Activated naive CD4-positive, alpha-beta T cell treated with anti-CD3 and anti-CD28 coated beads for 36 hours (primary cell): ENCODE results near the gene ZNF69. TPM values are rescaled to one million over a fixed set of nuclear protein-coding genes. Genes with fewer than 3 reads are reported as not detected.
"Not testable (repeated sequence)": the region's sequence is repeated elsewhere in the genome, so short reads cannot be mapped to it uniquely, and the experiment has no call there.

Experiments used
- CTCF ChIA-PET: fragments of 350-600 bp; sonication (Branson Sonifier 250); formaldehyde crosslinking; loops from one replicate; lab custom pipeline; 2021; ENCODE audit warnings: antibody characterized with exemption; lab: Charles Lee
- DNase-seq: peaks from one replicate; pipeline ENCODE4 v3.0.0-alpha.2; 2020
- H3K27ac Mint-ChIP-seq: one replicate; pipeline ENCODE4 v1.8.0; 2021; ENCODE audit warnings: mild to moderate bottlenecking, mixed read lengths
- H3K27me3 Mint-ChIP-seq: one replicate; pipeline ENCODE4 v1.8.0; 2021; ENCODE audit warnings: low read depth, mixed read lengths
- H3K36me3 Mint-ChIP-seq: one replicate; pipeline ENCODE4 v1.8.0; 2021; ENCODE audit warnings: low read depth, mixed read lengths
- H3K4me1 Mint-ChIP-seq: one replicate; pipeline ENCODE4 v1.8.0; 2021; ENCODE audit warnings: low read depth, mixed read lengths
- H3K4me3 Mint-ChIP-seq: one replicate; pipeline ENCODE4 v1.8.0; 2021; ENCODE audit warnings: mild to moderate bottlenecking, moderate library complexity, mixed read lengths
- H3K9me3 Mint-ChIP-seq: one replicate; pipeline ENCODE4 v1.8.0; 2021; ENCODE audit warnings: mixed read lengths
- intact Hi-C: fragments of 100-400 bp; cut with micrococcal nuclease; formaldehyde crosslinking; loops from one replicate; pipeline ENCODE4 v1.15.1; 2023
- total RNA-seq, 2 experiments: library from RNA; stranded (reverse); gene quantifications; one replicate each; pipeline ENCODE4 v1.2.3, GENCODE V29; 2021

Gene ZNF69
- total RNA-seq, 2 experiments from 2014 or later: 0.79 to 0.95 TPM

- Mint-ChIP-seq H3K4me3 (no peak overlapping the region), H3K27ac (no peak overlapping the region), H3K27me3 (no peaks in the 10 kb centered on the region), H3K36me3 (peaks cover 63% of the 10 kb centered on the region), H3K9me3 (peaks cover 69% of the 10 kb centered on the region), H3K4me1 (no peaks in the 10 kb centered on the region)
- intact Hi-C loops: no loop called here
- DNase-seq: no peak
- CTCF ChIA-PET: no interaction called here
Observed at GRCh38 chr19:11868188-11868587, 19.4 kb upstream of the ZNF69 start.

GRCh38 chr19:11872624-11873023 is 15.0 kb upstream of the ZNF69 start:
- Mint-ChIP-seq H3K36me3 (peaks cover 25% of the 10 kb centered on the region), H3K4me1 (no peaks in the 10 kb centered on the region), H3K27ac (no peak overlapping the region), H3K9me3 (peaks cover 39% of the 10 kb centered on the region), H3K4me3 (no peak overlapping the region), H3K27me3 (no peaks in the 10 kb centered on the region)
- CTCF ChIA-PET: no interaction called here
- DNase-seq: no peak
- intact Hi-C loops: no loop called here

DNA sequence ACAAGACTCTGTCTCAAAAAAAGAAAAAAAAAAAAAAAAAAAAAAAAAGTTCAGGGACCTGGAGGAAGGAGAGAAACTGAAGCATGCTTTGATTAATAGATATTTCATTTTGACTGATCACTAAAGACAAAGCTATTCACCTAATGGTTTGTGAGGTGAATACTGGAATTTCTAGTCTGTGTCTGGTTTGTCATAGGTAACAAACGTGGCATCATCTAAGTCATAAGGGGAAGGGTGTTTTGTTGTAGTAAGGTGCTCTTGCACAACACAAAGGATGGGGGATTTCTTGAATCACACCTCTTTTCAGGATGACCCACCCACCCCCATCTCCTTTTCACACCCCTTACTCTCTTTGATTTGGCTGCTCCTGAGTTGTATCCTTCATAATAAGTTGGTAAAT is 13.8 kb upstream of the ZNF69 start:
- DNase-seq: no peak
- intact Hi-C loops: no loop called here
- Mint-ChIP-seq H3K27me3 (no peaks in the 10 kb centered on the region), H3K27ac (no peak overlapping the region), H3K9me3 (peaks cover 27% of the 10 kb centered on the region), H3K36me3 (peaks cover 13% of the 10 kb centered on the region), H3K4me3 (no peak overlapping the region), H3K4me1 (no peaks in the 10 kb centered on the region)
- CTCF ChIA-PET: interaction anchor here (1.1 to 1.8 kb wide), 2 partner anchors 73 to 76 kb away, joined by 3 to 7 read pairs; partner anchors contain the start of gene ZNF491

GRCh38 chr19:11879687-11880266 is 7.8 kb upstream of the ZNF69 start:
- DNase-seq: peak; percentile 67
- H3K4me1 Mint-ChIP-seq, H3K36me3 Mint-ChIP-seq, H3K9me3 Mint-ChIP-seq, H3K27ac Mint-ChIP-seq, H3K4me3 Mint-ChIP-seq, H3K27me3 Mint-ChIP-seq: not testable (repeated sequence)
- CTCF ChIA-PET: interaction anchor here (0.5 to 2.8 kb wide), 11 partner anchors 12 to 636 kb away, joined by 3 to 13 read pairs (median 3); partner anchors contain the start of gene ZNF700
- intact Hi-C loops: loop anchor here (2.0 kb wide), 2 partner anchors 109 to 179 kb away; no protein-coding TSS in a partner anchor

DNA sequence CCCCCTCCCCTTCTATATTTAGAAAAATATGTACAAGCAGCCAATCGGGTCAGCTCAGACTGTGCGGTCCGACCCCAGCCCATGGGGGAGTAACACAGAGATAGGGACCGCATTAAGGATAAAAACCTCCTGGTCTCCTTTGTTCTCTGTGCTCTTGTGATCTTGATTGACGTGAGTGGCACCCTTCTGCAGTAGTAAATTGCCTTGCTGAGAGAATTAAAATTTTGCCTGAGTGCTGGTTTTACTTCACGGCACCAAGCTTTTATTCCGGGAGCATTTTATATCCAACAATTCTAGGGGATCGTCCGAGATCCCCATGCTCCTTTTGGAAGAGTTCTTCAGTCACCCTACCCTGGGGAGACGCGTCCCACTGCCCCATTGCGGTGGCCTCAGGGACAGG is 7.0 kb upstream of the ZNF69 start:
- H3K36me3 Mint-ChIP-seq: no peaks in the 10 kb centered on the region
- H3K27ac Mint-ChIP-seq: no peak overlapping the region
- intact Hi-C loops: loop anchor here (2.0 kb wide), 2 partner anchors 108 to 178 kb away; no protein-coding TSS in a partner anchor
- CTCF ChIA-PET: interaction anchor here (0.5 to 2.8 kb wide), 10 partner anchors 11 to 476 kb away, joined by 3 to 13 read pairs (median 6); partner anchors contain the start of gene ZNF700
- no peak overlapping the region for H3K4me3 Mint-ChIP-seq
- no peak for DNase-seq
- no peaks in the 10 kb centered on the region for H3K9me3 Mint-ChIP-seq
- no peaks in the 10 kb centered on the region for H3K27me3 Mint-ChIP-seq
- H3K4me1 Mint-ChIP-seq: no peaks in the 10 kb centered on the region

- Mint-ChIP-seq H3K4me3 (no peak overlapping the region), H3K27me3 (no peaks in the 10 kb centered on the region), H3K36me3 (no peaks in the 10 kb centered on the region), H3K27ac (no peak overlapping the region), H3K9me3 (peaks cover 2% of the 10 kb centered on the region), H3K4me1 (no peaks in the 10 kb centered on the region)
- CTCF ChIA-PET: interaction anchor here (1.0 to 2.8 kb wide), 6 partner anchors 11 to 157 kb away, joined by 3 to 13 read pairs (median 6); partner anchors contain the start of gene ZNF700
- peak; percentile 78 for DNase-seq
- intact Hi-C loops: loop anchor here (1.0 to 2.0 kb wide), 5 partner anchors 83 to 260 kb away; no protein-coding TSS in a partner anchor
Observed at GRCh38 chr19:11881151-11881800, 6.3 kb upstream of the ZNF69 start.

DNA sequence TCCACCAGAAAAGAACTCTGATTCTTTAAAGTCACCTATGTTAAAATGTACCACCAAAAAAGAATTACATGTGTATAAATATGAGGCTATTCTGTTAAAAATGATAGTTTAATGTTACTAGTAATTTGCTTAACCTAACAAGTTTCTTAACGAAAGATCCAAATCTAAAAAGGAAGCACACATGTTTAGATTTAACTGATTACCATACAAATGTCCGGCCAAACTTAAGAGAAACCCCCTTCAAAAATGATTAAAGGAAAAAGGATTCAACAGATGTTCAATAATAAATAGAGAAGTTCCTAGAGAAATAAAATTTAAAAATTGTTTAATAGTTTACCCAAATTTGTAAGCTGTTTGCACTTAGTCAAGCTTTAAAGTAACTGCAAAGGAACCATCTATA is 5.0 kb upstream of the ZNF69 start:
- intact Hi-C loops: no loop called here
- Mint-ChIP-seq H3K9me3 (peaks cover 5% of the 10 kb centered on the region), H3K4me3 (no peak overlapping the region), H3K36me3 (no peaks in the 10 kb centered on the region), H3K27ac (no peak overlapping the region), H3K4me1 (peaks cover 3% of the 10 kb centered on the region), H3K27me3 (no peaks in the 10 kb centered on the region)
- DNase-seq: no peak
- CTCF ChIA-PET: interaction anchor here (0.8 to 3.9 kb wide), 6 partner anchors 32 to 208 kb away, joined by 3 to 19 read pairs (median 6); partner anchors contain the start of genes ZNF491 and ZNF700

- CTCF ChIA-PET: interaction anchor here (0.6 to 1.9 kb wide), 3 partner anchors 37 to 448 kb away, joined by 3 to 5 read pairs (median 4); no protein-coding TSS in a partner anchor
- Mint-ChIP-seq H3K36me3 (no peaks in the 10 kb centered on the region), H3K4me1 (peaks cover 16% of the 10 kb centered on the region), H3K27me3 (no peaks in the 10 kb centered on the region), H3K4me3 (peak overlapping the region; percentile 78), H3K27ac (no peak overlapping the region), H3K9me3 (peaks cover 5% of the 10 kb centered on the region)
- DNase-seq: no peak
- intact Hi-C loops: loop anchor here (2.0 kb wide), 1 partner anchor 38 kb away; the partner anchor contains the start of gene ZNF700
Observed at GRCh38 chr19:11887234-11887610, 360 bp upstream of the ZNF69 start.

DNA sequence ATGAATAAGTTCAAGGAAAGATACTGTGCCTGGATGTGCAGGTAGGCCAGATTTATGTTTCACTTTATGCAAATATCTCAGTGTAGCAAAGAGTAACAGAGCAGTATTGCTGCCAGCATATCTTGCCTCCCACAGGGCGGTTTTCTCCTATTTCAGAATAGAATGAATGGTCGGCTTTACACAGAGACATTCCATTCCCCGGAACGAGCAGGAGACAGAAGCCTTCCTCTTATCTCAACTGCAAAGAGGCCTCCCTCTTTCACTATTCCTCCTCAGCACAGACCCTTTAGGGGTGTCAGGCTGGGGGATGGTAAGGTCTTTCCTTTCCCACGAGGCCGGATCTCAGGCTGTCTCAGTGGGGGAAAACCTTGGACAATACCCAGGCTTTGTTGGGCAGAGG is 2.3 kb downstream of the ZNF69 start:
- CTCF ChIA-PET, H3K27ac Mint-ChIP-seq, H3K4me3 Mint-ChIP-seq, DNase-seq, intact Hi-C loops, H3K27me3 Mint-ChIP-seq, H3K9me3 Mint-ChIP-seq, H3K36me3 Mint-ChIP-seq: not testable (repeated sequence)
- H3K4me1 Mint-ChIP-seq: peaks cover 16% of the 10 kb centered on the region

DNA sequence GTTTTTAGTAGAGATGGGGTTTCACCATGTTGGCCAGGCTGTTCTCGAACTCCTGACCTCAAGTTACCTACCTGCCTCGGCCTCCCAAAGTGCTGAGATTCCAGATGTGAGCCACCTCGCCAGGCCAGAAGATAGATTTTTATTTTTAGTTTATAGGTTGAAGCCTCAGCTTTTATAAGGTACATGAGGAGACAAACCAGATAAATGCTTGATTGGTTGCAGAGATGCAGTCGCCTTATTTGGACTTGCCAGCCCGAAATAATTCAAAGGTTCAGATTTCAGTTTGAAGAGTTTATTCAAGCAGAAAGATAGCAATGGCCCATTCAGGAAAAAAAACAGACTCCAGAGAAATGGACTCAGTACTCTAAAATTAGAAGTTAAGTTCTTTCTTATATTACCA is 3.1 kb downstream of the ZNF69 start:
- intact Hi-C loops: no loop called here
- Mint-ChIP-seq H3K27me3 (no peaks in the 10 kb centered on the region), H3K27ac (no peak overlapping the region), H3K36me3 (peaks cover 13% of the 10 kb centered on the region), H3K9me3 (peaks cover 11% of the 10 kb centered on the region), H3K4me3 (no peak overlapping the region), H3K4me1 (peaks cover 16% of the 10 kb centered on the region)
- DNase-seq: no peak
- CTCF ChIA-PET: no interaction called here

GRCh38 chr19:11894851-11895250 is 7.3 kb downstream of the ZNF69 start:
- H3K27ac Mint-ChIP-seq: no peak overlapping the region
- CTCF ChIA-PET: no interaction called here

GRCh38 chr19:11902228-11902627 is 14.6 kb downstream of the ZNF69 start:
- intact Hi-C loops: no loop called here
- H3K4me1 Mint-ChIP-seq: no peaks in the 10 kb centered on the region
- peaks cover 61% of the 10 kb centered on the region for H3K36me3 Mint-ChIP-seq
- CTCF ChIA-PET: no interaction called here
- H3K27me3 Mint-ChIP-seq: no peaks in the 10 kb centered on the region
- no peak overlapping the region for H3K4me3 Mint-ChIP-seq
- no peak overlapping the region for H3K27ac Mint-ChIP-seq
- DNase-seq: no peak
- peaks cover 55% of the 10 kb centered on the region for H3K9me3 Mint-ChIP-seq

More at GRCh38 chr19:11894851-11895250, 7.3 kb downstream of the ZNF69 start:
- intact Hi-C loops: no loop called here
- Mint-ChIP-seq H3K4me3 (no peak overlapping the region), H3K4me1 (no peaks in the 10 kb centered on the region), H3K27me3 (no peaks in the 10 kb centered on the region), H3K36me3 (peaks cover 27% of the 10 kb centered on the region), H3K9me3 (peaks cover 19% of the 10 kb centered on the region)
- no peak for DNase-seq
